Testis (tissue), 3 donors: ENCODE measurements around the gene PAXX. TPM values are rescaled to one million over a fixed set of nuclear protein-coding genes. Genes with fewer than 3 reads are reported as not detected.

Experiments used
- DNase-seq: peaks from one replicate; pipeline ENCODE4 v3.0.0-alpha.2; 2019
- H3K27ac ChIP-seq, 2 donors: fragments of 200-600 bp; sonication (generic); one replicate each; pipeline ENCODE4 v1.5.1; 2019
- H3K27me3 ChIP-seq: fragments of 200-600 bp; sonication (generic); one replicate; pipeline ENCODE4 v1.5.1; 2019
- H3K36me3 ChIP-seq: fragments of 200-600 bp; sonication (generic); one replicate; pipeline ENCODE4 v1.5.1; 2017; ENCODE audit warnings: low read depth; ENCODE audit errors: missing control alignments
- H3K4me1 ChIP-seq: fragments of 200-600 bp; sonication (generic); one replicate; pipeline ENCODE4 v1.5.1; 2019
- H3K4me3 ChIP-seq, 2 donors: fragments of 200-600 bp; sonication (generic); one replicate each; pipeline ENCODE4 v1.5.1; 2017 to 2019
- H3K9me3 ChIP-seq: fragments of 200-600 bp; sonication (generic); one replicate; pipeline ENCODE4 v1.5.1; 2017
- CTCF ChIP-seq, 3 experiments: fragments of 450-650 bp in 2 of 3; fragments of 200-600 bp in 1 of 3; sonication (generic) in 1 of 3; IDR thresholded peaks; one replicate each; pipeline ENCODE4 v1.5.1; 2016 to 2019; ENCODE audit warnings: antibody characterized with exemption in 3 of 3, mild to moderate bottlenecking in 2 of 3, moderate library complexity in 1 of 3
- POLR2A ChIP-seq: fragments of 450-650 bp; IDR thresholded peaks from one replicate; pipeline ENCODE4 v1.6.1; 2017; ENCODE audit warnings: antibody characterized with exemption, mild to moderate bottlenecking, moderate library complexity
- whole genome bisulfite sequencing, 2 donors: methylation state at CpG; one replicate each; pipeline ENCODE4 v1.1.5; 2018; 5-methylcytosine and 5-hydroxymethylcytosine counted together
- intact Hi-C: fragments of 100-400 bp; cut with DNase I; formaldehyde crosslinking; loops from one replicate; pipeline ENCODE4 v1.15.1; 2023; ENCODE audit warnings: low total_unique reads
- polyA plus RNA-seq: library from polyadenylated mRNA; stranded (reverse); fragments of 350-450 nt; fragmentation: Illumina TruSeq; extraction: RNeasy Lipid Tissue Mini Kit (QIAGEN cat#74804); gene quantifications from one replicate; pipeline ENCODE4 v1.2.3, GENCODE V29; 2014; ENCODE audit warnings: low read depth, low replicate concordance; ENCODE audit not compliant: insufficient read depth
- total RNA-seq, 2 donors: library from RNA; depleted of rRNA; stranded (reverse); fragments of >200 nt; gene quantifications; one replicate each; pipeline ENCODE4 v1.2.3, GENCODE V29; 2016

The PAXX gene
- total and polyA plus RNA-seq, 3 donors from 2014 or later, result 25.9 to 56.6 (median 47.8) TPM

GRCh38 chr9:136965771-136966484 is 26.3 kb upstream of the PAXX start:
- no peak overlapping the region for H3K4me3 ChIP-seq
- DNase-seq, result peak; percentile 68
- TF ChIP-seq POLR2A (no peak), CTCF (IDR thresholded peaks at IDR 0.05) (no peak)
- H3K36me3 ChIP-seq, result no peaks in the 10 kb centered on the region
- 29 to 42% methylated on average over 19 to 23 of the region's 23 CpGs for WGBS, 2 donors
- H3K27me3 ChIP-seq, result no peaks in the 10 kb centered on the region
- H3K4me1 ChIP-seq, result peaks cover 80% of the 10 kb centered on the region
- intact Hi-C loops, result no loop called here
- H3K27ac ChIP-seq, result peak overlapping the region in 1 of 2 donors; percentile 59
- no peaks in the 10 kb centered on the region for H3K9me3 ChIP-seq

GRCh38 chr9:136968333-136969127 is 23.7 kb upstream of the PAXX start:
- DNase-seq, result no peak
- Histone ChIP-seq H3K4me1 (peaks cover 78% of the 10 kb centered on the region), H3K9me3 (no peaks in the 10 kb centered on the region), H3K27ac (peak overlapping the region in 1 of 2 donors; percentile 76), H3K4me3 (no peak overlapping the region), H3K36me3 (no peaks in the 10 kb centered on the region), H3K27me3 (no peaks in the 10 kb centered on the region)
- intact Hi-C loops, result no loop called here
- WGBS, 2 donors, result 52 to 53% methylated on average over 7 to 10 of the region's 17 CpGs
- TF ChIP-seq CTCF (IDR thresholded peaks at IDR 0.05), result no peak
- TF ChIP-seq POLR2A, result no peak

GRCh38 chr9:136969150-136969549 is 23.1 kb upstream of the PAXX start:
- no peak for TF ChIP-seq POLR2A
- TF ChIP-seq CTCF (IDR thresholded peaks at IDR 0.05), result no peak

DNA sequence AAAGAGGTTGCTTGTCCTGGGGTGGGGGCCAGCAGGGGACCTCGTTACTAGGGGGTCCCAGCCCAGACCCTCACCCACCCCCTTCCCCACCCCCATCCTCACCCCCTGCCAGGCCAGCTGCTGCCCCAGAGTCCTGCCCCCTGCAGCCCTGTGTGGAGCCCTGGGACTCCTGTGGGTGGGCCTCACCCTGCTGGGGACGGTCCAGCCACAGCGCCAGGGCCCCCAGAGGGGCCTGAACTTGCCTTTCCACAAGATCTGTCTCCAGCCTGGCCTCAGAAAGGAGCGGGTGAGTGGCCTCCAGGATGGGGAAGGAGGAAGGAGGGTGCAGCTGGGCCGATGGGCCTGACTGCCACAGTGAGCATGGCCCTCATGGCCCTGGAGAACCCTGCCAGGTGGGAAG is 22.4 kb upstream of the PAXX start:
- TF ChIP-seq POLR2A (no peak), CTCF (IDR thresholded peaks at IDR 0.05) (no peak)
- H3K27me3 ChIP-seq, result no peaks in the 10 kb centered on the region
- no peak for DNase-seq
- H3K4me1 ChIP-seq, result peaks cover 72% of the 10 kb centered on the region
- intact Hi-C loops, result no loop called here
- H3K9me3 ChIP-seq, result no peaks in the 10 kb centered on the region
- H3K4me3 ChIP-seq, result no peak overlapping the region
- H3K27ac ChIP-seq, result peak overlapping the region; percentile 57 to 76
- 27 to 45% methylated on average over 2 to 5 of the region's 5 CpGs for WGBS, 2 donors
- H3K36me3 ChIP-seq, result no peaks in the 10 kb centered on the region

More at GRCh38 chr9:136969150-136969549, 23.1 kb upstream of the PAXX start:
- peaks cover 74% of the 10 kb centered on the region for H3K4me1 ChIP-seq
- H3K36me3 ChIP-seq, result no peaks in the 10 kb centered on the region
- H3K27me3 ChIP-seq, result no peaks in the 10 kb centered on the region
- peak; percentile 64 for DNase-seq
- H3K9me3 ChIP-seq, result no peaks in the 10 kb centered on the region
- H3K27ac ChIP-seq, result peak overlapping the region; percentile 57 to 76
- intact Hi-C loops, result no loop called here
- WGBS, 2 donors, result 38 to 53% methylated on average over 1 to 17 of the region's 17 CpGs
- H3K4me3 ChIP-seq, result no peak overlapping the region
